ENCODE data around the gene CEP57.

The CEP57 gene

DNA sequence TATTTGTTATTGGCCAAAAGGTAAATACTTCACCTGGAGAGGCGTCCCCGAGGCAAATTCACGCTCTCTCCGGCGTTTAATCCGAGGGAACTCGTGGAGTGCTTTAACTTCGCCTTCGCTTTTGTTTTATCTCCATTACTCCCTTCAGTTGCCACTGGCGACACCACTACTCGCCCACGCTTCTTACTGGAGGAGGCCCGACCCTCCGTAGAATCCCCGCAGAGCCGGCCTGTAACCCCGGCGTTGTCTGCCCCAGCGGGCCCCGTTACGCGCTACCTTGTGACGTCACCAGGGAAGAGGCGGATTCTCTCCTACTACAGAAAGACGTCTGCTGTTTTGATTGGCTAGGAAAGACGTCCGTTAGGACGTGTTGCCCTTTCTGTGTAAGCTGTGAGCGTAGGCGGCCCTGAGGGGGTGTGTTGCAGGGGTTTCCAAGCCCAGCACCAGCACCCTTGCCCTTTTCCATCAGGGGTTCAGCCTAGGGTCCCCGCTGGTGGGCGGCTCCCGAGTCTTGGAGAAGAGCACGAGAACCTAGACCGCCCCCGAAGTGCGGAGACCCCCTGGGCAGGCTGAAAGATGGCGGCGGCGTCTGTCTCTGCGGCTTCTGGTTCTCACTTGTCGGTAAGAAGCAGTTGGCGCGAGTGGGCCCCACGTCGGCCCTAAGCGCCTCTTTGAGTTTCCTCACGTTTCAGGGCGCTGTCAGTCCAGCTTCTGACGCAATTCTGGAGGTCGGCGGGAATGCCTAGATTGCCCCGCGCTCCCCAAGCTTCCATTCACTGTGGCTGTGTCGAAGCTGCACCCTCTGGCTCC is at the start of gene CEP57:
Gene CEP57 (plus strand): TSS at position 376 of the 810 bp plus-strand sequence. CDS start 201 bp downstream, at position 577.
- H3K27me3 ChIP-seq (ENCODE audit: control insufficient read depth, insufficient read depth, low read length), result no peaks in the 10 kb centered on the region

GRCh38 chr11:95750101-95750500 is 40.2 kb upstream of the CEP57 start:
- no peak overlapping the region for H3K9ac ChIP-seq (ENCODE audit: low read depth, low read length)
- no peaks in the 10 kb centered on the region for H3K4me1 ChIP-seq (ENCODE audit: control insufficient read depth, insufficient read depth, low read length)
- H3K36me3 ChIP-seq (ENCODE audit: control insufficient read depth, insufficient read depth, low read length), result no peaks in the 10 kb centered on the region
- H3K27me3 ChIP-seq (ENCODE audit: control insufficient read depth, insufficient read depth, low read length), result no peaks in the 10 kb centered on the region
- H3K4me3 ChIP-seq (ENCODE audit: low read depth, low read length), result no peak overlapping the region
- no peaks in the 10 kb centered on the region for H3K9me3 ChIP-seq (ENCODE audit: control insufficient read depth, insufficient read depth, low read length)

More for the DNA sequence above, at the start of gene CEP57:
- Histone ChIP-seq H3K36me3 (ENCODE audit: control insufficient read depth, insufficient read depth, low read length) (peaks cover 4% of the 10 kb centered on the region), H3K4me3 (ENCODE audit: low read depth, low read length) (peak within 1 kb of the TSS; percentile 98), H3K4me1 (ENCODE audit: control insufficient read depth, insufficient read depth, low read length) (peaks cover 12% of the 10 kb centered on the region), H3K9ac (ENCODE audit: low read depth, low read length) (peak within 1 kb of the TSS; percentile 93), H3K9me3 (ENCODE audit: control insufficient read depth, insufficient read depth, low read length) (no peaks in the 10 kb centered on the region)

DNA sequence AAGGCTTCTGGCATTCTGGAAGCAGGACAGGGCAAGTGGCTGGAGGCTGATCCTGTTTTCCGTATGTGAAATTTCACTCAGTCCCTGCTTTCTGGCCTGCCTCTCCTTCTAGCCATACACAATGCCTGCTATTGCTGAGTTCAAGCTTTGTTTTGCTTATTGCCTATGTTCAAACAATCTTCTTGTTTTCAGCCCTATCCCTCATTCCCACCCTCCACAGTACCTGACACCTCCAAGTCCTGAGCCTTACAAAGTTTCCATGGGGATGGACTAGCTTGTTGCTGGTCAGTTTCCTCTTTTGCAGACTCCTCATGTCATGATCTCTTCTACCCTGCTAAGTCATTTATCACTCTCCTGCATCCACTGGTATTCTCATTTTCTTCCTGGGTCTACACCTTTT is 38.8 kb upstream of the CEP57 start:
- Histone ChIP-seq H3K4me1 (ENCODE audit: control insufficient read depth, insufficient read depth, low read length) (no peaks in the 10 kb centered on the region), H3K9me3 (ENCODE audit: control insufficient read depth, insufficient read depth, low read length) (no peaks in the 10 kb centered on the region), H3K9ac (ENCODE audit: low read depth, low read length) (no peak overlapping the region), H3K4me3 (ENCODE audit: low read depth, low read length) (no peak overlapping the region), H3K36me3 (ENCODE audit: control insufficient read depth, insufficient read depth, low read length) (no peaks in the 10 kb centered on the region), H3K27me3 (ENCODE audit: control insufficient read depth, insufficient read depth, low read length) (no peaks in the 10 kb centered on the region)

DNA sequence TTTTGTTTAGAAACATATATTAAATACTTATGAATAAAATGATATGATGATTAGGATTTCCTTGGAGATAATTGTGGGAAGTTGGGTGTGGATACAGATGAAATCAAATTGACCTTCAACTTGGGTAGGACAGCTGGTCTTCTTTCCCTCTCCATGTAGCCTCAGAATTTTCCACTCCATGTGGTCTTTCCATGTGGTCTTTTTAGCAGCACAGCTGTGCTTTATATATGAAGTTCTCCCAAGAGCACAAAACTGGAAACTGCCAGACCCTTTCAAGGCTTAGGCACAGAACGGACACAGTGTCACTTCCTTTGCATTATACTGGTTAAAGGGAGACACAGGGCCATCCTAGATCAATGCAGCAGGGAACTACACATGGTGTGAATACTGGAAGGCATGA is 29.4 kb upstream of the CEP57 start:
- Histone ChIP-seq H3K4me3 (ENCODE audit: low read depth, low read length) (no peak overlapping the region), H3K36me3 (ENCODE audit: control insufficient read depth, insufficient read depth, low read length) (no peaks in the 10 kb centered on the region), H3K4me1 (ENCODE audit: control insufficient read depth, insufficient read depth, low read length) (no peaks in the 10 kb centered on the region), H3K27me3 (ENCODE audit: control insufficient read depth, insufficient read depth, low read length) (no peaks in the 10 kb centered on the region), H3K9me3 (ENCODE audit: control insufficient read depth, insufficient read depth, low read length) (no peaks in the 10 kb centered on the region), H3K9ac (ENCODE audit: low read depth, low read length) (no peak overlapping the region)

DNA sequence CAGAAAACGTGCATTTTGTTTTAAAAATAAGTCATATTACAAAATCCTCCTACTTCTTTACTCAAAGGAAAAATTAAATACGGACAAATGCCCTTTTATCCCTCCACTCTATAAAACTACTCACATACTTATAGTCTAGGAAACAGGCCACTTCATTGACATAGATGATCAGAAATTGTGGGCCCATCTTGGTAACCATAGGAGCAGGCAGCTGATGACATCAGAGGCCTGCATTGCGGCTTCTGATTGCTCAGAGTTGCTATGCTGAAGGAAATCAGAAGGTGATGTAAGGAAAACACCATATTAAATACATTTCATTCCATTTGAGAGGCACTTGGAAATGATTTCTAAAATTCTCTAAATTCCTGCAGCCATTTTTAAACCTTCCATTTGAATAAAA is 27.8 kb upstream of the CEP57 start:
- Histone ChIP-seq H3K4me1 (ENCODE audit: control insufficient read depth, insufficient read depth, low read length) (no peaks in the 10 kb centered on the region), H3K4me3 (ENCODE audit: low read depth, low read length) (no peak overlapping the region), H3K36me3 (ENCODE audit: control insufficient read depth, insufficient read depth, low read length) (no peaks in the 10 kb centered on the region), H3K9me3 (ENCODE audit: control insufficient read depth, insufficient read depth, low read length) (no peaks in the 10 kb centered on the region), H3K27me3 (ENCODE audit: control insufficient read depth, insufficient read depth, low read length) (no peaks in the 10 kb centered on the region), H3K9ac (ENCODE audit: low read depth, low read length) (no peak overlapping the region)

- Histone ChIP-seq H3K27me3 (ENCODE audit: control insufficient read depth, insufficient read depth, low read length) (no peaks in the 10 kb centered on the region), H3K4me1 (ENCODE audit: control insufficient read depth, insufficient read depth, low read length) (no peaks in the 10 kb centered on the region), H3K4me3 (ENCODE audit: low read depth, low read length) (no peak overlapping the region), H3K9ac (ENCODE audit: low read depth, low read length) (no peak overlapping the region), H3K9me3 (ENCODE audit: control insufficient read depth, insufficient read depth, low read length) (no peaks in the 10 kb centered on the region), H3K36me3 (ENCODE audit: control insufficient read depth, insufficient read depth, low read length) (no peaks in the 10 kb centered on the region)
These were observed 25.9 kb upstream of the CEP57 start for GRCh38 chr11:95764267-95764898.

GRCh38 chr11:95766701-95767100 is 23.6 kb upstream of the CEP57 start:
- Histone ChIP-seq H3K4me3 (ENCODE audit: low read depth, low read length) (no peak overlapping the region), H3K9ac (ENCODE audit: low read depth, low read length) (no peak overlapping the region), H3K27me3 (ENCODE audit: control insufficient read depth, insufficient read depth, low read length) (no peaks in the 10 kb centered on the region), H3K4me1 (ENCODE audit: control insufficient read depth, insufficient read depth, low read length) (no peaks in the 10 kb centered on the region), H3K36me3 (ENCODE audit: control insufficient read depth, insufficient read depth, low read length) (no peaks in the 10 kb centered on the region), H3K9me3 (ENCODE audit: control insufficient read depth, insufficient read depth, low read length) (no peaks in the 10 kb centered on the region)

- no peaks in the 10 kb centered on the region for H3K27me3 ChIP-seq (ENCODE audit: control insufficient read depth, insufficient read depth, low read length)
- H3K9ac ChIP-seq (ENCODE audit: low read depth, low read length), result no peak overlapping the region
- no peaks in the 10 kb centered on the region for H3K36me3 ChIP-seq (ENCODE audit: control insufficient read depth, insufficient read depth, low read length)
- H3K4me3 ChIP-seq (ENCODE audit: low read depth, low read length), result no peak overlapping the region
- H3K4me1 ChIP-seq (ENCODE audit: control insufficient read depth, insufficient read depth, low read length), result no peaks in the 10 kb centered on the region
- H3K9me3 ChIP-seq (ENCODE audit: control insufficient read depth, insufficient read depth, low read length), result no peaks in the 10 kb centered on the region
These were observed 22.8 kb upstream of the CEP57 start for GRCh38 chr11:95767498-95767897.

GRCh38 chr11:95768521-95768920 is 21.8 kb upstream of the CEP57 start:
- Histone ChIP-seq H3K4me1 (ENCODE audit: control insufficient read depth, insufficient read depth, low read length) (no peaks in the 10 kb centered on the region), H3K36me3 (ENCODE audit: control insufficient read depth, insufficient read depth, low read length) (no peaks in the 10 kb centered on the region), H3K4me3 (ENCODE audit: low read depth, low read length) (no peak overlapping the region), H3K27me3 (ENCODE audit: control insufficient read depth, insufficient read depth, low read length) (no peaks in the 10 kb centered on the region), H3K9ac (ENCODE audit: low read depth, low read length) (no peak overlapping the region), H3K9me3 (ENCODE audit: control insufficient read depth, insufficient read depth, low read length) (no peaks in the 10 kb centered on the region)

DNA sequence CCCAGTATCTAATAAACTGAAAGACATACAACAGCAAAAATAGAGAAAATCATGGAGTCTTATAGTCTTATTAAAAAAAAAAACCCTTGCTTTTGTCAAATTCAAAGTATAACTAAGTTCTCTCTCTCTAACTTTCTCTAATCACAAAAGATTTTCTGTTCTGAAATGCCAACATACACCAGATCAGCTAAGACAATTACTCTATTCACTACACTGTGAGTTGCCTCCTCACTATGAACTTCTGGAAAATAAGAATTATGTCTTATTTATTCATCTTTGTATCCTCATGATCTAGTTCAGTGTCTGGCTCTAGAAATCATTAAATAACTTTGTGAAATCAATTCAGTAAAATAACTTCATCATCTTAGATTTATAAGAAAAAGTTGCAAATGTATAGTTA is 13.4 kb upstream of the CEP57 start:
- no peaks in the 10 kb centered on the region for H3K27me3 ChIP-seq (ENCODE audit: control insufficient read depth, insufficient read depth, low read length)
- no peaks in the 10 kb centered on the region for H3K36me3 ChIP-seq (ENCODE audit: control insufficient read depth, insufficient read depth, low read length)
- H3K4me3 ChIP-seq (ENCODE audit: low read depth, low read length), result no peak overlapping the region

GRCh38 chr11:95778699-95779098 is 11.6 kb upstream of the CEP57 start:
- Histone ChIP-seq H3K4me1 (ENCODE audit: control insufficient read depth, insufficient read depth, low read length) (no peaks in the 10 kb centered on the region), H3K4me3 (ENCODE audit: low read depth, low read length) (no peak overlapping the region), H3K9me3 (ENCODE audit: control insufficient read depth, insufficient read depth, low read length) (no peaks in the 10 kb centered on the region), H3K9ac (ENCODE audit: low read depth, low read length) (no peak overlapping the region), H3K27me3 (ENCODE audit: control insufficient read depth, insufficient read depth, low read length) (no peaks in the 10 kb centered on the region), H3K36me3 (ENCODE audit: control insufficient read depth, insufficient read depth, low read length) (peaks cover under 1% of the 10 kb centered on the region)

More for the DNA sequence above, 13.4 kb upstream of the CEP57 start:
- no peaks in the 10 kb centered on the region for H3K9me3 ChIP-seq (ENCODE audit: control insufficient read depth, insufficient read depth, low read length)
- no peak overlapping the region for H3K9ac ChIP-seq (ENCODE audit: low read depth, low read length)
- H3K4me1 ChIP-seq (ENCODE audit: control insufficient read depth, insufficient read depth, low read length), result no peaks in the 10 kb centered on the region

DNA sequence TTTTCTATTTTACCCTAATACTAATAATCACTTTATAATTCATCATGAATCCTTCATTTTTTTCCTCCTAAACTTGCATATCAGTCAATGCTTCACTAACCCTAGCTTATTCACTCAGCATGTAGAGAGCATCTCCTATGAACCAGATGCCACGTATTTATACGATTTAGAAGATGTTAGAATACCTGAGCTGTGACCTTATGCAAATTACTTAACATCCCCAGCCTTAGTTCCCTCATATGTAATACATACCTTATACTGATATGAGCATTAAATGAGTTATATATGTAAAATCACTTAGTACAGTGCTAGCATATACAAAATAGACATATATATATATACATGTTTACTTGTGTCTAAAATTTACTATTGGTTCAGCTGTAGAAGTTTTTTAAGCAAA is 9.8 kb upstream of the CEP57 start:
- Histone ChIP-seq H3K36me3 (ENCODE audit: control insufficient read depth, insufficient read depth, low read length) (peaks cover 9% of the 10 kb centered on the region), H3K4me1 (ENCODE audit: control insufficient read depth, insufficient read depth, low read length) (no peaks in the 10 kb centered on the region), H3K9me3 (ENCODE audit: control insufficient read depth, insufficient read depth, low read length) (no peaks in the 10 kb centered on the region), H3K27me3 (ENCODE audit: control insufficient read depth, insufficient read depth, low read length) (no peaks in the 10 kb centered on the region), H3K4me3 (ENCODE audit: low read depth, low read length) (no peak overlapping the region), H3K9ac (ENCODE audit: low read depth, low read length) (no peak overlapping the region)

Data from iPS-15b (cell line).